NB4 (cell line): Measurements from ENCODE around the gene FBLN7.

Experiments
- DNase-seq: peaks from one replicate; pipeline ENCODE4 v3.0.0; 2010; ENCODE audit warnings: low read depth
- H3K4me3 ChIP-seq: one replicate; pipeline ENCODE4 v1.5.1; 2011; ENCODE audit warnings: mild to moderate bottlenecking, low read depth, low read length, moderate library complexity
- CTCF ChIP-seq: IDR thresholded peaks from one replicate; pipeline ENCODE4 v1.5.1; 2012; ENCODE audit warnings: low read depth, low read length
- MYC ChIP-seq: IDR thresholded peaks from 2 replicates; pipeline ENCODE4 v1.6.1; 2011; ENCODE audit warnings: low read depth, low read length
- POLR2A ChIP-seq: IDR thresholded peaks from 2 replicates; pipeline ENCODE4 v1.6.1; 2011; ENCODE audit warnings: mild to moderate bottlenecking; ENCODE audit not compliant: insufficient read length; ENCODE audit errors: extremely low read depth
- TF ChIP-seq, protein P1 (sequence below): IDR thresholded peaks from 2 replicates; pipeline ENCODE4 v1.6.1; 2011; ENCODE audit warnings: low read depth, low read length

FBLN7 gene

GRCh38 chr2:112144966-112145365 is 6.8 kb downstream of the FBLN7 start:
- no peak for DNase-seq
- TF ChIP-seq, protein P1, sequence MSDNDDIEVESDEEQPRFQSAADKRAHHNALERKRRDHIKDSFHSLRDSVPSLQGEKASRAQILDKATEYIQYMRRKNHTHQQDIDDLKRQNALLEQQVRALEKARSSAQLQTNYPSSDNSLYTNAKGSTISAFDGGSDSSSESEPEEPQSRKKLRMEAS, result no peak
- TF ChIP-seq POLR2A (no peak), MYC (no peak), CTCF (no peak)
- H3K4me3 ChIP-seq, result no peak overlapping the region

DNA sequence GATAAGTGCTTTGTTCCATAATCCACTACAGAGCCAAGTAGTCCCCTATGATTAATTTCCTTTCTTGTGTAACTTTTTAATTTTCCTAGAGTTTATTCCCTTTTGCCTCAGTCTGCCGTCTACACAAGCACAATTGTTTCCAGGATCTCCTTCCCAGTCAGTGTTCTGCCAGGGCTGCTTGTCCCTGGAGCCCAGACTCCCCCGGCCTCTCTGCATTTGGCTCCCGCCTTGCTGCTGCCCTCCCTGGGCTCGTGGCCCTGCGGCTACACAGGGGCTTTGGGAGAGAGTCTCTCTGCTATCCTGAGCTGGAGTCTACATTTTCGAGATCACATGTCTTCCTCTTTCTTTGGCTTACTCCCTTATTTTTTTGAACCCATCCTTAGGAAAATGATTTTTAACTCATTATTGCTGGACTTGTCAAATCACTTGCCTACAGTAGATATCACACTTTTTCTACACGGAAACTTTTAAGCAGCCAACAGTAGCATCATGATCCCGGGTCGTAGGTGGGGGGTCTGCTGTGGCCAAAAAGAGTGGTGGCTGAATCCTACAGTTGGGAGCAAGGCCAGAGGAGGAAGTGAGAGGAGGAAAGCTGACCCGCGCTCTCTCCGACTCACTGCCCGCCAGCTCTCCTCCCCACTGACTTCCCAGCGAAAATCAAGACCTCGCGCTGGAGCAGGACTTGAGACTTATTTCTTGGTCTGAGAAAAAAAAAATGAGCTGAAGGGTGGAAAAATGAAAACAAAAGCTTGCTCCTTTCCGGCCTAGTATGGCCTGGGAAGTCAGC is 9.4 kb downstream of the FBLN7 start:
- no peak for DNase-seq
- no peak overlapping the region for H3K4me3 ChIP-seq
- TF ChIP-seq, protein P1, result no peak
- TF ChIP-seq CTCF (no peak), POLR2A (no peak), MYC (no peak)

- no peak for DNase-seq
- H3K4me3 ChIP-seq, result no peak overlapping the region
- TF ChIP-seq MYC (no peak), POLR2A (no peak), CTCF (no peak)
- TF ChIP-seq, protein P1, result no peak
Measured at GRCh38 chr2:112148477-112148876, 10.3 kb downstream of the FBLN7 start.

DNA sequence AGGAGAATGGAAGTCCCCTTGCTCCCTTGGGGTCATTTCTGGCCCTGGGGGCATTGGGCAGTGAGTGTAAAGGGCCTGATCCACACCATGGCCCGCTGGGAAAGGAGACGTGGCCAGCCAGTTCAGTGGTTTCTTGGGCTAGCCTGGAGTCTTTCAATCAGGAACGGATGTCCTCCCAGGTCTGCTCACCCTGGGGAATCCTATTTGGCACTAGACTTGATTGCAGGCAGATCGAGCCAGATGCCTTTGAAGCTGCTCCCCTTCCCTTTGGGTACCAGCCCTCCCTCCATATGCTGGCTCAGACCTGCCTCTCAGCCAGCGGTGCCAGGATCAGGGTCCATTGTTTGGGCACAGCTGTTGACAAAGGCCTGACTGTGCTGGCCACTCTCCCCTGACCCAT is 11.0 kb downstream of the FBLN7 start:
- TF ChIP-seq, protein P1, result no peak
- TF ChIP-seq POLR2A, result no peak
- TF ChIP-seq MYC, result no peak
- DNase-seq, result no peak
- no peak overlapping the region for H3K4me3 ChIP-seq

- no peak for TF ChIP-seq POLR2A
- no peak for TF ChIP-seq CTCF
- TF ChIP-seq MYC, result no peak
- TF ChIP-seq, protein P1, result no peak
- H3K4me3 ChIP-seq, result no peak overlapping the region
- DNase-seq, result no peak
Measured at GRCh38 chr2:112149866-112150435, 11.8 kb downstream of the FBLN7 start.

- no peak overlapping the region for H3K4me3 ChIP-seq
- no peak for DNase-seq
- TF ChIP-seq, protein P1, result no peak
- TF ChIP-seq CTCF, result no peak
- TF ChIP-seq POLR2A, result no peak
- no peak for TF ChIP-seq MYC
Measured at GRCh38 chr2:112150447-112150846, 12.3 kb downstream of the FBLN7 start.
